Measurements from ENCODE around the gene NTSR2.

Gene NTSR2

DNA sequence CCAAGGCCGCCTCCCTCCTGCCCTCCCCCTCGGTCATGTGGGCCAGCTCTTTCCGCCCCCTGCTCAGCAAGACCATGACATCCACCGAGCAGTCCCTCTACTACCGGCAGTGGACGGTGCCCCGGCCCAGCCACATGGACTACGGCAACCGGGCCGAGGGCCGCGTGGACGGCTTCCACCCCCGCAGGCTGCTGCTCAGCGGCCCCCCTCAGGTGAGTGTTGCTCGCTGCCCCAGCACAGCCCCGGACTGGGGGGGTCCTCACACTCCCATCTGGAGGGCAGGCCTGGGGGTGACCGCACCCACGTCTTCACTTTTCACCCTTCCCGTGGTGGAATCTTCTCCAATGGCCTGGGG is 51.3 kb downstream of the NTSR2 start:
- TF ChIP-seq, protein P1, sequence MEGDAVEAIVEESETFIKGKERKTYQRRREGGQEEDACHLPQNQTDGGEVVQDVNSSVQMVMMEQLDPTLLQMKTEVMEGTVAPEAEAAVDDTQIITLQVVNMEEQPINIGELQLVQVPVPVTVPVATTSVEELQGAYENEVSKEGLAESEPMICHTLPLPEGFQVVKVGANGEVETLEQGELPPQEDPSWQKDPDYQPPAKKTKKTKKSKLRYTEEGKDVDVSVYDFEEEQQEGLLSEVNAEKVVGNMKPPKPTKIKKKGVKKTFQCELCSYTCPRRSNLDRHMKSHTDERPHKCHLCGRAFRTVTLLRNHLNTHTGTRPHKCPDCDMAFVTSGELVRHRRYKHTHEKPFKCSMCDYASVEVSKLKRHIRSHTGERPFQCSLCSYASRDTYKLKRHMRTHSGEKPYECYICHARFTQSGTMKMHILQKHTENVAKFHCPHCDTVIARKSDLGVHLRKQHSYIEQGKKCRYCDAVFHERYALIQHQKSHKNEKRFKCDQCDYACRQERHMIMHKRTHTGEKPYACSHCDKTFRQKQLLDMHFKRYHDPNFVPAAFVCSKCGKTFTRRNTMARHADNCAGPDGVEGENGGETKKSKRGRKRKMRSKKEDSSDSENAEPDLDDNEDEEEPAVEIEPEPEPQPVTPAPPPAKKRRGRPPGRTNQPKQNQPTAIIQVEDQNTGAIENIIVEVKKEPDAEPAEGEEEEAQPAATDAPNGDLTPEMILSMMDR (IDR thresholded peaks at IDR 0.05; ENCODE audit: low read depth, low read length), result no peak
- no peak overlapping the region for H3K4me3 ChIP-seq (ENCODE audit: low read depth, low read length)
- in situ Hi-C loops (cut with HindIII; ENCODE audit: low sequenced_read_pairs), result no loop called here
- DNase-seq (ENCODE audit: low read depth, low spot score), result no peak

DNA sequence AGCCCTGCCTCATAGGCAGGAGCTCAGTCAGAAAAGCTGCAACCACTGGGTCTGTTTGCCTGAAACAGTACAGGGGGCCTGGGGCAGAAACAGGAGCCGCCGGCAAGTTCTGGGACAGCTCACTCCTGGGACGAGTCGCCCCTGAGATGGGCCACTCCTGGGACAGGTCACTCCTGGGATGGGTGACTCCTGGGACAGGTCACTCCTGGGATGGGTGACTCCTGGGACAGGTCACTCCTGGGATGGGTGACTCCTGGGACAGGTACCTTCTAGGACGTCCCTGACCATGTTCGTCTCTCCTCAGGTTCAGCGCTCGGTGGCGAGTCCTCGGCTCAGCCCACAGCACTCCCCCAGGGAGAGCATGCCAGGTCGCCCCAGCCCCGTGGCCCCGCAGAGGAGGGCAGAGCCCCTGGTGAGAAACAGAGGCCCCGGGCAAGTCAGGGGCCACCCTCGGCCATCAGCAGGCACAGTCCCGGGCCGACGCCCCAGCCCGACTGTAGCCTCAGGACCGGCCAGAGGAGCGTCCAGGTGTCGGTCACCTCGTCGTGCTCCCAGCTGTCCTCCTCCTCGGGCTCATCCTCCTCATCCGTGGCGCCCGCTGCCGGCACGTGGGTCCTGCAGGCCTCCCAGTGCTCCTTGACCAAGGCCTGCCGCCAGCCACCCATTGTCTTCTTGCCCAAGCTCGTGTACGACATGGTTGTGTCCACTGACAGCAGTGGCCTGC is 51.8 kb downstream of the NTSR2 start:
- in situ Hi-C loops (cut with HindIII; ENCODE audit: low sequenced_read_pairs), result no loop called here
- no peak overlapping the region for H3K4me3 ChIP-seq (ENCODE audit: low read depth, low read length)
- no peak for DNase-seq (ENCODE audit: low read depth, low spot score)
- TF ChIP-seq, protein P1 (IDR thresholded peaks at IDR 0.05; ENCODE audit: low read depth, low read length), result no peak

DNA sequence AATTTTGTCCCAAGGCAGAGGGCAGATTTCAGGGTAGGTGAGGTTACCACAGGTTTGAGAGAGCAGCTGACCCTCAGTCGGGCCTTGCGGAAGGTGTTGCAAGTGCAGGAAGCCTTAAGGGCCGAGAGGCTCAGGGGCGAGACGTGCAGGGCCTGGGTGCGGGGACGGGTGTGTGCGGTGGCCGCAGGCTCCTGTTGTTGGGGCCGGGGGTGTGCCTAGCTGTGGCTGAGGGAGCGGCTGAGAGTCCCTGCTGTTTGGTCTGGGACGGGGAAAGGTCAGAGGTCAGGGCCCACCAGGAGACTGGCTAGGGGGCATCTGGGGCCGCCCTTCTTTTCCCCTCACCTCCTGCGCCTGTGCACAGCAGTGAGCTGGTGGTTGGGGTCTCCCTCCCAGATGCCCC is 52.5 kb downstream of the NTSR2 start:
- H3K4me3 ChIP-seq (ENCODE audit: low read depth, low read length), result no peak overlapping the region
- DNase-seq (ENCODE audit: low read depth, low spot score), result no peak
- TF ChIP-seq, protein P1 (IDR thresholded peaks at IDR 0.05; ENCODE audit: low read depth, low read length), result no peak
- in situ Hi-C loops (cut with HindIII; ENCODE audit: low sequenced_read_pairs), result no loop called here

DNA sequence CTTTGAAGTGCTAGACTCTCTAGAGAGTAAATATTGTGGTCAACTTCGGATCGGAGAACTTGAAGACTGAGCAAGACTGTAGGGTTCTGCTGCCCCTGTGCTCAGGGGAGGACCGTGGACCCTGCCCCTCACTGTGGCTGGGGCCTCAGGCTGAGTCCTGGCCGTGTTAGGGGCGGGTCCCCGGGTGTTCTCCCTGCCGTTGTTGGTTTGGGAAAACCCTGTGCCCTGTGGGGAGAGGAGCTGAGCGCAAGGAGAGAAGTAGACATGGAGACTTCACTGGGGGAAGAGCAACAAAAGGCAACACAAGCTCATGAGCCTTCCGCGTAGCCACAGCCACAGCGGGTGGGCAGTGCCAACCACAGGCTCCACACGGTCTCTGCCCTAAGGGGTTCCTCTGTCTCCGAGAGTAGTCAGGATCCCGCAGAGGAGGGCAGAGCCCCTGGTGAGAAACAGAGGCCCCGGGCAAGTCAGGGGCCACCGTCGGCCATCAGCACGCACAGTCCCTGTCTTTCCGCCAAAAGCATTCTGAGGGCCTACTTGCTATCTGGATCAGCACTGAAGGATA is 53.1 kb downstream of the NTSR2 start:
- in situ Hi-C loops (cut with HindIII; ENCODE audit: low sequenced_read_pairs), result no loop called here
- TF ChIP-seq, protein P1 (IDR thresholded peaks at IDR 0.05; ENCODE audit: low read depth, low read length), result no peak
- DNase-seq (ENCODE audit: low read depth, low spot score), result no peak
- H3K4me3 ChIP-seq (ENCODE audit: low read depth, low read length), result no peak overlapping the region

DNA sequence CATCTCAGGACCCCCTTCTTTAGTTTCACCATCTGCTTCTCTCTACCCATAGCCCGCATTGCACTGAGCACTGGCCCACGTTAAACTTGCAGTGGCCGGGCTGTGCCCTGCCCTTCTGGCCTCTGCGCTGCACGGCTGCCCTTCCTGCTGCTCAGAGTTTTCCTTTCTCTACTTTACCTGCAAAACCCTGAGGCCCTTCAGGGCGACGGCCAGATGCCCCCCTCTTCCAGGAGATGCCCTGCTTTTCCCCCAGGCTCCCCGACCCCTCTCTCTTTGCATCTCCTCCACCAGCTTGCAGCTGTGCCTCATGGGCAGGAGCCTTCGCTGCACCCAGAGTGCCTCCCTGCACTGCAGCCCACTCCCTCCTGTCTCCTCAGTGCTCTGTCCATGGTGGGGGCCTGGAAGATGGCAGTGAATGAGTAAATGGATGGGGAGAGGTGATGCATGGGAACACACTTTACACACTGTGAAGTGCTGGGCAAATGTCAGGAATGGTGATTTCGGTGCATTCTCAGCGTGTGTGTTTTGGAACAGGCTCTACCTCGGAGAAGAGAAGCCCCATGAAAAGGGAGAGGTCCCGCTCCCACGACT is 53.8 kb downstream of the NTSR2 start:
- no peak for DNase-seq (ENCODE audit: low read depth, low spot score)
- H3K4me3 ChIP-seq (ENCODE audit: low read depth, low read length), result no peak overlapping the region
- TF ChIP-seq, protein P1 (IDR thresholded peaks at IDR 0.05; ENCODE audit: low read depth, low read length), result no peak
- in situ Hi-C loops (cut with HindIII; ENCODE audit: low sequenced_read_pairs), result no loop called here

DNA sequence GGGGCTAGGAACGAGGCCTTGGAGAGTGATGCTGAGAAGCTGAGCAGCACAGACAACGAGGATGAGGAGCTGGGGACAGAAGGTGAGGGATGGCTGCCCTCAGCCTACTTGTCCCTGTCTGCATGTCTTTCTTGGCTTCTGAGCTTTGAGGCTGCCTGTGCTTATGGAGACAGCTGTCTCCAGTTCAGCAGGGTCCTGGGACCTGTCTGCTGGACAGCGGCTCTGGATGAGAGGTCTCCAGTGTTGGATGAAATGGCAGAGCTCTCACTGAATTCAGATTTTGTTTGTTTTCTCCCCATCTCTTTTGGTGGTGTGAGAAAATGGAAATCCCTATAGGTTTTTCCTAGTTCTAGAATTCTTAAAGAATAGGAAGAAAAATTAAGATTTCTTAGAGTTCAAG is 54.8 kb downstream of the NTSR2 start:
- DNase-seq (ENCODE audit: low read depth, low spot score), result no peak
- H3K4me3 ChIP-seq (ENCODE audit: low read depth, low read length), result no peak overlapping the region
- TF ChIP-seq, protein P1 (IDR thresholded peaks at IDR 0.05; ENCODE audit: low read depth, low read length), result no peak
- in situ Hi-C loops (cut with HindIII; ENCODE audit: low sequenced_read_pairs), result no loop called here
